H9 (cell line): ENCODE measurements around the gene GSTM3. TPM values are rescaled to one million over a fixed set of nuclear protein-coding genes. Genes with fewer than 3 reads are reported as not detected.

ENCODE experiments used
- DNase-seq: peaks from one replicate; pipeline ENCODE4 v3.0.0-alpha.2; 2017
- H2AFZ ChIP-seq: one replicate; pipeline ENCODE4 v1.6.1; 2013; ENCODE audit warnings: mild to moderate bottlenecking, low read length, control low read depth, moderate library complexity
- H2AK5ac ChIP-seq: 2 replicates; pipeline ENCODE4 v1.6.1; 2013; ENCODE audit warnings: low read length, control low read depth, mixed read lengths; ENCODE audit not compliant: insufficient read length
- H2BK120ac ChIP-seq: one replicate; pipeline ENCODE4 v1.6.1; 2013; ENCODE audit warnings: low read depth, mild to moderate bottlenecking, low read length, control low read depth, inconsistent platforms; ENCODE audit not compliant: poor library complexity, severe bottlenecking
- H2BK12ac ChIP-seq: 2 replicates; pipeline ENCODE4 v1.6.1; 2013; ENCODE audit warnings: low read length, control low read depth, mixed read lengths, low read depth; ENCODE audit not compliant: insufficient read length
- H2BK15ac ChIP-seq: 2 replicates; pipeline ENCODE4 v1.6.1; 2013; ENCODE audit warnings: low read depth, low read length, control low read depth
- H2BK20ac ChIP-seq: one replicate; pipeline ENCODE4 v1.6.1; 2013; ENCODE audit warnings: low read depth, mild to moderate bottlenecking, low read length, control low read depth, inconsistent platforms; ENCODE audit not compliant: poor library complexity, severe bottlenecking
- H2BK5ac ChIP-seq: 2 replicates; pipeline ENCODE4 v1.6.1; 2013; ENCODE audit warnings: low read length, control low read depth, mixed read lengths; ENCODE audit not compliant: insufficient read length
- H3K14ac ChIP-seq: 2 replicates; pipeline ENCODE4 v1.6.1; 2013; ENCODE audit warnings: low read length, control low read depth; ENCODE audit not compliant: insufficient read depth
- H3K18ac ChIP-seq: 2 replicates; pipeline ENCODE4 v1.6.1; 2013; ENCODE audit warnings: low read depth, mild to moderate bottlenecking, mixed read lengths, low read length, control low read depth; ENCODE audit not compliant: insufficient read length
- H3K23ac ChIP-seq: 2 replicates; pipeline ENCODE4 v1.6.1; 2013; ENCODE audit warnings: low read length, control low read depth, mixed read lengths, low read depth; ENCODE audit not compliant: insufficient read length
- H3K23me2 ChIP-seq: 2 replicates; pipeline ENCODE4 v1.6.1; 2013; ENCODE audit warnings: low read depth, mild to moderate bottlenecking, mixed read lengths, low read length, control low read depth; ENCODE audit not compliant: insufficient read length, poor library complexity, severe bottlenecking
- H3K27ac ChIP-seq: 2 replicates; pipeline ENCODE4 v1.5.1; 2013; ENCODE audit warnings: low read length, control low read depth, mixed read lengths, low read depth; ENCODE audit not compliant: insufficient read length
- H3K27me3 ChIP-seq: 2 replicates; pipeline ENCODE4 v1.6.1; 2013; ENCODE audit warnings: low read length, control low read depth, inconsistent platforms; ENCODE audit not compliant: insufficient read depth
- H3K4ac ChIP-seq: 2 replicates; pipeline ENCODE4 v1.6.1; 2013; ENCODE audit warnings: low read depth, mild to moderate bottlenecking, control low read depth, inconsistent platforms, low read length, moderate library complexity
- H3K4me1 ChIP-seq: 2 replicates; pipeline ENCODE4 v1.6.1; 2013; ENCODE audit warnings: low read length, control low read depth, inconsistent platforms; ENCODE audit not compliant: insufficient read depth
- H3K4me2 ChIP-seq: 2 replicates; pipeline ENCODE4 v1.6.1; 2013; ENCODE audit warnings: low read length, control low read depth, mixed read lengths; ENCODE audit not compliant: insufficient read length, insufficient read depth
- H3K56ac ChIP-seq: 2 replicates; pipeline ENCODE4 v1.6.1; 2013; ENCODE audit warnings: low read depth, mild to moderate bottlenecking, mixed read lengths, low read length, control low read depth; ENCODE audit not compliant: insufficient read length
- H3K79me1 ChIP-seq: 2 replicates; pipeline ENCODE4 v1.6.1; 2013; ENCODE audit warnings: low read depth, mild to moderate bottlenecking, moderate library complexity, low read length, control low read depth, inconsistent platforms; ENCODE audit not compliant: insufficient read depth, poor library complexity, severe bottlenecking
- H3K79me2 ChIP-seq: 2 replicates; pipeline ENCODE4 v1.6.1; 2013; ENCODE audit warnings: low read length, control low read depth, inconsistent platforms; ENCODE audit not compliant: insufficient read depth
- H3K9ac ChIP-seq: 2 replicates; pipeline ENCODE4 v1.6.1; 2013; ENCODE audit warnings: low read length, control low read depth, mixed read lengths; ENCODE audit not compliant: insufficient read length; ENCODE audit errors: extremely low read depth
- H3K9me3 ChIP-seq: one replicate; pipeline ENCODE4 v1.6.1; 2013; ENCODE audit warnings: low read depth, low read length, inconsistent platforms; ENCODE audit not compliant: control insufficient read depth
- H3T11ph ChIP-seq: one replicate; pipeline ENCODE4 v1.6.1; 2013; ENCODE audit warnings: mild to moderate bottlenecking, low read length, control low read depth, inconsistent platforms
- H4K20me1 ChIP-seq: one replicate; pipeline ENCODE4 v1.6.1; 2013; ENCODE audit not compliant: control insufficient read depth, insufficient read length, insufficient read depth
- H4K5ac ChIP-seq: 2 replicates; pipeline ENCODE4 v1.6.1; 2013; ENCODE audit warnings: low read depth, mild to moderate bottlenecking, mixed read lengths, low read length, control low read depth; ENCODE audit not compliant: insufficient read length
- H4K8ac ChIP-seq: replicated peaks from 2 replicates; pipeline ENCODE4 v1.6.1; 2013; ENCODE audit warnings: low read length, control low read depth, mixed read lengths, low read depth; ENCODE audit not compliant: insufficient read length
- H4K91ac ChIP-seq: 2 replicates; pipeline ENCODE4 v1.6.1; 2013; ENCODE audit warnings: low read depth, mild to moderate bottlenecking, moderate library complexity, mixed read lengths, low read length, control low read depth; ENCODE audit not compliant: insufficient read length
- H3K27ac Mint-ChIP-seq, 3 experiments: 2 replicates in 2 of 3; 3 replicates in 1 of 3; pipeline ENCODE4 v1.8.0; 2020 to 2021; ENCODE audit warnings: mixed read lengths in 3 of 3, mild to moderate bottlenecking in 1 of 3, moderate library complexity in 1 of 3
- H3K27me3 Mint-ChIP-seq: 2 replicates; pipeline ENCODE4 v1.8.0; 2021; ENCODE audit warnings: low read depth, mild to moderate bottlenecking, moderate library complexity, mixed read lengths
- H3K36me3 Mint-ChIP-seq, 3 experiments: 2 replicates in 2 of 3; 3 replicates in 1 of 3; pipeline ENCODE4 v1.8.0; 2020 to 2021; ENCODE audit warnings: low read depth in 3 of 3, mixed read lengths in 3 of 3; ENCODE audit not compliant: insufficient read depth in 1 of 3
- H3K4me1 Mint-ChIP-seq, 2 experiments: 2 replicates each; pipeline ENCODE4 v1.8.0; 2020; ENCODE audit warnings: mixed read lengths in 2 of 2
- H3K4me3 Mint-ChIP-seq, 2 experiments: 2 replicates in 1 of 2; 3 replicates in 1 of 2; pipeline ENCODE4 v1.8.0; 2020 to 2021; ENCODE audit warnings: mild to moderate bottlenecking in 2 of 2, mixed read lengths in 2 of 2, moderate library complexity in 1 of 2
- H3K9me3 Mint-ChIP-seq, 2 experiments: 2 replicates in 1 of 2; 3 replicates in 1 of 2; pipeline ENCODE4 v1.8.0; 2020; ENCODE audit warnings: mild to moderate bottlenecking in 2 of 2, mixed read lengths in 2 of 2, moderate library complexity in 1 of 2
- WGBS: extraction: QIAGEN DNeasy Blood & Tissue Kit; methylation state at CpG from one replicate; pipeline ENCODE4 v1.1.7; 2013; ENCODE audit warnings: missing lambda C conversion rate, low lambda C conversion rate, mixed read lengths; ENCODE audit not compliant: insufficient read length; ENCODE audit errors: extremely low coverage; 5-methylcytosine and 5-hydroxymethylcytosine counted together
- total RNA-seq: library from RNA; stranded (reverse); gene quantifications from 2 replicates; pipeline ENCODE4 v1.2.1, GENCODE V29; 2021
- TF ChIP-seq, protein P1 (sequence below): fragments of 200-600 bp; sonication (generic); conservative IDR thresholded peaks from 3 replicates; pipeline ENCODE4 v1.8.0; 2021; ENCODE audit warnings: antibody characterized with exemption, mild to moderate bottlenecking

The GSTM3 gene
- total RNA-seq, 1 experiment from 2014 or later, result 3.5 TPM

- Histone ChIP-seq H3K4me1 (no peaks in the 10 kb centered on the region), H4K8ac (no peak overlapping the region), H2BK5ac (no peak overlapping the region), H3K18ac (no peak overlapping the region), H3T11ph (no peak overlapping the region), H3K27me3 (no peaks in the 10 kb centered on the region), H3K79me1 (no peaks in the 10 kb centered on the region), H4K20me1 (no peaks in the 10 kb centered on the region), H3K23ac (no peak overlapping the region), H2BK15ac (no peak overlapping the region), H3K56ac (no peak overlapping the region), H4K91ac (no peak overlapping the region), H2BK12ac (no peak overlapping the region), H3K27ac (no peak overlapping the region), H2BK120ac (no peak overlapping the region), H3K4ac (no peak overlapping the region), H3K9ac (no peak overlapping the region), H2BK20ac (no peak overlapping the region), H3K14ac (no peak overlapping the region), H3K9me3 (no peaks in the 10 kb centered on the region), H2AFZ (no peak overlapping the region), H3K23me2 (no peaks in the 10 kb centered on the region), H3K79me2 (no peaks in the 10 kb centered on the region), H4K5ac (no peak overlapping the region), H2AK5ac (no peak overlapping the region), H3K4me2 (no peak overlapping the region)
- DNase-seq, result no peak
- H3K27ac Mint-ChIP-seq, result no peak overlapping the region
- WGBS, result no CpG with 5 or more reads among the region's 11 CpGs
- H3K36me3 Mint-ChIP-seq, result no peaks in the 10 kb centered on the region
- peaks cover 2% of the 10 kb centered on the region; the same call in 1 of the 2 replicates for H3K27me3 Mint-ChIP-seq
- H3K9me3 Mint-ChIP-seq, result no peaks in the 10 kb centered on the region
- peaks cover 4 to 5% of the 10 kb centered on the region in 2 experiments; a peak in 2 of 4 replicates for H3K4me1 Mint-ChIP-seq
- TF ChIP-seq, protein P1, sequence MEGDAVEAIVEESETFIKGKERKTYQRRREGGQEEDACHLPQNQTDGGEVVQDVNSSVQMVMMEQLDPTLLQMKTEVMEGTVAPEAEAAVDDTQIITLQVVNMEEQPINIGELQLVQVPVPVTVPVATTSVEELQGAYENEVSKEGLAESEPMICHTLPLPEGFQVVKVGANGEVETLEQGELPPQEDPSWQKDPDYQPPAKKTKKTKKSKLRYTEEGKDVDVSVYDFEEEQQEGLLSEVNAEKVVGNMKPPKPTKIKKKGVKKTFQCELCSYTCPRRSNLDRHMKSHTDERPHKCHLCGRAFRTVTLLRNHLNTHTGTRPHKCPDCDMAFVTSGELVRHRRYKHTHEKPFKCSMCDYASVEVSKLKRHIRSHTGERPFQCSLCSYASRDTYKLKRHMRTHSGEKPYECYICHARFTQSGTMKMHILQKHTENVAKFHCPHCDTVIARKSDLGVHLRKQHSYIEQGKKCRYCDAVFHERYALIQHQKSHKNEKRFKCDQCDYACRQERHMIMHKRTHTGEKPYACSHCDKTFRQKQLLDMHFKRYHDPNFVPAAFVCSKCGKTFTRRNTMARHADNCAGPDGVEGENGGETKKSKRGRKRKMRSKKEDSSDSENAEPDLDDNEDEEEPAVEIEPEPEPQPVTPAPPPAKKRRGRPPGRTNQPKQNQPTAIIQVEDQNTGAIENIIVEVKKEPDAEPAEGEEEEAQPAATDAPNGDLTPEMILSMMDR, result no peak
- H3K4me3 Mint-ChIP-seq, result no peak overlapping the region
These were observed 22.2 kb upstream of the GSTM3 start for GRCh38 chr1:109762821-109763645.
